ENCODE results near the gene CCDC33.

GRCh38 chr15:74188216-74188615 is 47.9 kb upstream of the CCDC33 start:
- TF ChIP-seq EZH2 (IDR thresholded peaks at IDR 0.05; ENCODE audit: borderline replicate concordance, insufficient read depth, low read depth, low read length, poor library complexity, severe bottlenecking): no peak
- TF ChIP-seq CTCF (IDR thresholded peaks at IDR 0.05): no peak
